Heart right ventricle (tissue), 16 donors: Measurements from ENCODE around the gene DAB2IP. TPM values are rescaled to one million over a fixed set of nuclear protein-coding genes. Genes with fewer than 3 reads are reported as not detected.

Experiments
- ATAC-seq, 8 donors: fragments of 200-7000 bp; cut with Tn5 transposase; one replicate each; pipeline ENCODE4 v1.9.1; 2020; ENCODE audit warnings: mild to moderate bottlenecking in 8 of 8, moderate library complexity in 8 of 8, moderate number of reproducible peaks in 1 of 8
- DNase-seq, 2 donors: peaks; one replicate each; pipeline ENCODE4 v3.0.0-alpha.2; 2020
- H3K27ac ChIP-seq, 10 donors: fragments of 200-600 bp; sonication (generic) in 2 of 10; one replicate each; pipeline versions ENCODE4 v1.5.0 to v1.8.0; 2020 to 2022; ENCODE audit warnings: mild to moderate bottlenecking in 3 of 10
- H3K27me3 ChIP-seq, 7 donors: fragments of 200-600 bp; one replicate each; pipeline ENCODE4 v1.8.0; 2021 to 2022; ENCODE audit warnings: mild to moderate bottlenecking in 2 of 7
- H3K36me3 ChIP-seq, 9 donors: fragments of 200-600 bp; sonication (generic) in 1 of 9; one replicate each; pipeline versions ENCODE4 v1.5.0 to v1.8.0; 2020 to 2022; ENCODE audit warnings: mild to moderate bottlenecking in 2 of 9
- H3K4me1 ChIP-seq, 9 donors: fragments of 200-600 bp; sonication (generic) in 1 of 9; one replicate each; pipeline versions ENCODE4 v1.5.0 to v1.8.0; 2020 to 2022; ENCODE audit warnings: mild to moderate bottlenecking in 4 of 9
- H3K4me3 ChIP-seq, 10 donors: fragments of 200-600 bp; sonication (generic) in 2 of 10; one replicate each; pipeline versions ENCODE4 v1.5.0 to v1.8.0; 2020 to 2022; ENCODE audit warnings: mild to moderate bottlenecking in 7 of 10, moderate library complexity in 2 of 10
- H3K9me3 ChIP-seq, 11 donors: fragments of 200-600 bp in 10 of 11; sonication (generic) in 2 of 11; one replicate each; pipeline versions ENCODE4 v1.5.0 to v1.8.0; 2013 to 2022; ENCODE audit warnings: mild to moderate bottlenecking in 2 of 11, control low read depth in 1 of 11, moderate library complexity in 1 of 11
- CTCF ChIP-seq, 9 donors: fragments of 200-600 bp; sonication (generic) in 2 of 9; IDR thresholded peaks; one replicate each; pipeline versions ENCODE4 v1.5.0 to v1.8.0; 2021 to 2022; ENCODE audit warnings: antibody characterized with exemption in 9 of 9, mild to moderate bottlenecking in 5 of 9, moderate library complexity in 1 of 9
- WGBS, 2 donors: extraction: QIAGEN DNeasy Blood & Tissue Kit; methylation state at CpG; one replicate each; pipeline ENCODE4 v1.1.7; 2013; ENCODE audit warnings: inconsistent platforms in 1 of 2; 5-methylcytosine and 5-hydroxymethylcytosine counted together
- intact Hi-C, 10 donors: fragments of 100-400 bp; cut with DNase I; formaldehyde crosslinking; loops; one replicate each; pipeline versions ENCODE4 v1.11.1 to v1.14.2; 2022
- polyA plus RNA-seq, 2 donors: library from polyadenylated mRNA; stranded (reverse); fragments of 200-250 nt; gene quantifications; one replicate each; pipeline ENCODE4 v1.2.3, GENCODE V29; 2013
- total RNA-seq, 10 donors: library from RNA; stranded (reverse); fragmentation: NEBNext Ultra II Directional in 3 of 10; extraction: Animal tissue kit (Norgen Biotek cat#: 25700) in 3 of 10; gene quantifications; one replicate each; pipeline versions ENCODE4 v1.2.1 to v1.2.4, GENCODE V29; 2021 to 2023
- donor health status: Arrhythmogenic right ventricular cardiomyopathy.
- donor health status: ischemic (EF 13 %, LVEDD 7.1; RV severe dilation, severe dysfunction).
- donor health status: healthy with polysubstance abuse.
- donor health status: DM: no; HTN: yes; CAD: no.
- donor health status: DM: no; HTN: no; CAD: no.
- donor health status: ischemic (EF 25% LVEDD 6.9; RV normal size, moderate dysfunction).
- donor health status: ischemic (EF 25% LVEDD 5.7; RV mildly dilated, moderate dysfunction).
- donor health status: healthy.
- donor health status: DM: yes; HTN: yes; CAD: no.
- donor health status: Ischemic cardiomyopathy.
- donor health status: ischemic (EF 35%, LVEDD 5.7; RV mildly dilated, moderate dysfunction).
- donor health status: nonischemic (EF 11% LVEDD 7.7; RV severe dilation, severe dysfunction).
- donor health status: DM: yes; HTN: yes; CAD: no.
- donor health status: PGD.
- donor health status: ischemic (EF 29% LVEDD 5.4; RV normal size, mild dysfunction).
- donor health status: nonischemic (EF 23%, LVEDD 6.1; RV moderate dilation, normal function).

Gene DAB2IP
- total and polyA plus RNA-seq, 12 donors = 18.1 to 71.1 (median 52.8) TPM

- ATAC-seq (peak; percentile 3 to 69 (median 50)), DNase-seq (peak in 1 of 2 donors; percentile 84)
- Histone ChIP-seq H3K27me3 (peaks cover 0 to 44% (median 0%) of the 10 kb centered on the region in 7 donors), H3K4me1 (peaks cover 28 to 87% (median 64%) of the 10 kb centered on the region in 9 donors), H3K27ac (peak overlapping the region; percentile 81 to 97 (median 94)), H3K4me3 (peak overlapping the region; percentile 60 to 79 (median 74)), H3K9me3 (no peaks in the 10 kb centered on the region), H3K36me3 (peaks cover 0 to 7% (median 0%) of the 10 kb centered on the region in 9 donors)
- TF ChIP-seq CTCF (IDR thresholded peaks at IDR 0.05) = no peak
- 2 to 3% methylated on average over 29 of the region's 29 CpGs for WGBS, 2 donors
- intact Hi-C loops = no loop called here
Observed at GRCh38 chr9:121652021-121652837, 795 bp downstream of the DAB2IP start.

GRCh38 chr9:121652838-121653231 lies 1.4 kb downstream of the DAB2IP start:
- no peak for TF ChIP-seq CTCF (IDR thresholded peaks at IDR 0.05)
- ATAC-seq = peak in 4 of 8 donors; percentile 15 to 25 (median 20)
- DNase-seq = no peak
- Histone ChIP-seq H3K9me3 (no peaks in the 10 kb centered on the region), H3K4me1 (peaks cover 34 to 87% (median 69%) of the 10 kb centered on the region in 9 donors), H3K27me3 (peaks cover 0 to 44% (median 0%) of the 10 kb centered on the region in 7 donors), H3K4me3 (peak overlapping the region; percentile 16 to 79 (median 74)), H3K27ac (peak overlapping the region; percentile 81 to 97 (median 94)), H3K36me3 (peaks cover 0 to 7% (median 0%) of the 10 kb centered on the region in 9 donors)
- intact Hi-C loops = no loop called here
- 25 to 34% methylated on average over 2 of the region's 2 CpGs for WGBS, 2 donors

GRCh38 chr9:121654499-121655140 lies 3.2 kb downstream of the DAB2IP start:
- TF ChIP-seq CTCF (IDR thresholded peaks at IDR 0.05) = no peak
- intact Hi-C loops = no loop called here
- WGBS, 2 donors = 67 to 82% methylated on average over 3 of the region's 3 CpGs
- no peak for ATAC-seq
- Histone ChIP-seq H3K27ac (peak overlapping the region in 6 of 10 donors; percentile 12 to 97 (median 94)), H3K4me3 (peak overlapping the region in 1 of 10 donors; percentile 2), H3K36me3 (peaks cover 0 to 7% (median 0%) of the 10 kb centered on the region in 9 donors), H3K9me3 (no peaks in the 10 kb centered on the region), H3K27me3 (peaks cover 0 to 41% (median 0%) of the 10 kb centered on the region in 7 donors), H3K4me1 (peaks cover 43 to 95% (median 78%) of the 10 kb centered on the region in 9 donors)
- no peak for DNase-seq

- ATAC-seq (no peak), DNase-seq (no peak)
- no peak overlapping the region for H3K4me3 ChIP-seq
- H3K4me1 ChIP-seq = peaks cover 45 to 95% (median 78%) of the 10 kb centered on the region in 9 donors
- peak overlapping the region in 6 of 10 donors; percentile 10 to 97 (median 62) for H3K27ac ChIP-seq
- peaks cover 0 to 7% (median 0%) of the 10 kb centered on the region in 9 donors for H3K36me3 ChIP-seq
- no peaks in the 10 kb centered on the region for H3K9me3 ChIP-seq
- 83 to 93% methylated on average over 3 of the region's 3 CpGs for WGBS, 2 donors
- no peak for TF ChIP-seq CTCF (IDR thresholded peaks at IDR 0.05)
- intact Hi-C loops = no loop called here
- peaks cover 0 to 34% (median 0%) of the 10 kb centered on the region in 7 donors for H3K27me3 ChIP-seq
Observed at GRCh38 chr9:121655231-121655755, 3.9 kb downstream of the DAB2IP start.
